HG03095 (cell line): ENCODE data around the gene TP53TG5.

Experiments used
- ATAC-seq: cut with Tn5 transposase; IDR thresholded peaks from one replicate; pipeline ENCODE4 v1.9.1; 2021; ENCODE audit warnings: moderate library complexity; ENCODE audit not compliant: unreplicated experiment

TP53TG5 gene

DNA sequence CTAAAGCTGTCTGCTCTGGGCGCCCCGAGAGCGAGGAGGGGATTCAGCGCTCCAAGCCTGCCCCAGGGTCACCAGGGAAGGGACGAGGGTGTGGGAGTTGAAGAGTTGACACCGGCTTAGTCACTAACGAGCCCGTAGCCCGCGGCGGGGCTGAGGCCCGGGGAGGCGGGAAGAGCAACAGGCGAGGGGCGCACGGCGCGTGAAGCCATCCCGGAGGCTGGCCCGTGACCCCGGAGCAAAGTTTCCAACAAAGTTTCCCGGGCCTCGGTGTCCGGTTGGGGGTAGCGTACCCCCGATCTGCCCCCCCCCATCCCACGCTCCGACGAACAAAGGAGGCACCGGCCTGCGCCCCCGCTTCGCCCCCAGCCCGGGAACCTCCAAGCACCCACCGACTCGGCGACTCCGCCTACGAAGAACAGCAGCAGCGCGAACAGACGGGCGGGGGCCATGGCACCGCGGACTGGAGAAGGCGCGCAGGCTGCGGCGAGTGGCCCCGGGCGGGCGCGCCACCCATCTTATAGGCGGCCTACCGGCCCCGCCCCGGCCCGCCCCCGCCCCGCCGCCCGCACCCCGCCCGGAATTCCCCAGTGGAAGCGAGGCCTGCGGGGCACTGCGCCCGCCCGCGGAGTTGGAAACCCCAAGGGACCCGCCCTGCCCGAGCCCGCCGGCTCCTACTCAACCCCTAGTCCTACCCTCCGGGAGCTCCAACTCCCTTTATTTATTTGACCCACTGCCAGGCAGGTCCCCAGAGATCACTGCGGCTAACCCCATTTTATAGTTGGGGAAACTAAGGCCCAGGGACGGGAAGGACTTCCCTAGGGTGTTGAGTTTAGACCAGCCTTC is 30.0 kb downstream of the TP53TG5 start, which contains the start of gene SDC4:
Gene SDC4, minus strand, starts transcription at position 489 of the 843 bp plus-strand sequence. Its CDS starts 40 bp downstream, at position 449.
- no peak for ATAC-seq

DNA sequence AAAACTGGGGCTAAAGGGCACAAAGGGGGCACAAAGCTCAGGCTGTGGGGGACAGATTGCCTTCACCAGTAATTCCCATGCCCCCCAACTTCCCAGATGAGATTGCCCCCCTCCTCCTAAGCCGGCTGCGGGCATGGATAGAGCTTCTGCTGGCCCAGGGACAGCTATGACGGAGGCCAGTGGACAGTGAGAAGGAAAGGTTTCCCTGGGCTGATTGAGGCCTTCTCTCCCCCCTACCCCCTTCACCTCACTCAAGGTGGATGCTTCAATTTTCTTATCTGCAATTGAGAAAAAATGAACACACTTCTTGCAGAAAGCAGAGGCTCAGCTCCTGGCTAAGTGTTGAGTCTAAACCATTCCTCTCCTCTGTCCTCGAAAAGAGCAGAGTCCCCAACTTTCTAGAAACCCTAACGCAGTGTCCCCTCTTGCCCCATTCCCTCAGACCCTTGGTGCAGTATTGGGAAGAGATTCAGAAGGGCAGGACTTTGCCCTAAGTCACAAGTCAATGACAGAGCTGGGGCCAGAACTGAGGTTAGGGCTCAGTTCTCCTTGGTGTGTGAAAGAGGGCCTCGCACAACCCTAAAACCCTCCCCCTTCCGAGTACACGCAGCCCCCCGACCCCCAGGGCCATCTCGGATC is 30.7 kb downstream of the TP53TG5 start:
- no peak for ATAC-seq

DNA sequence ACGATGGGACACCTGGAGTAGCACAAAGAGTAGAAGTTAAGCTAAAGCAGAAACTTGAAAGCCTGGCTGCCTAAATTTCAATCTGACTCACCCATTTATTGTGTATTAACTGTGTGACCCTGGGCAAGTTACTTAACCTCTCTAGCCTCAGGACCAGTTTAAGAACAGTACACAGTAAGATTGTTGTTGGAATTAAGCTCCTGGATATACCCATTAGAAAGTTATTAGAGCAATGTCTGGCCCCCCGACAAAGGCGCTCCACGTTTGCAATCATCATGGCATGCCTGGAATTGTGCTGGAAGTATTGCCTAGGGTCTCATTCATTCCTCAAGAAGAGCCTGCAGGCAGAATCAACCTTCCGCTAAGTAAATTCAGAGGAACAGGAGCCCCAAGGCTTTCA is 31.3 kb downstream of the TP53TG5 start:
- no peak for ATAC-seq

DNA sequence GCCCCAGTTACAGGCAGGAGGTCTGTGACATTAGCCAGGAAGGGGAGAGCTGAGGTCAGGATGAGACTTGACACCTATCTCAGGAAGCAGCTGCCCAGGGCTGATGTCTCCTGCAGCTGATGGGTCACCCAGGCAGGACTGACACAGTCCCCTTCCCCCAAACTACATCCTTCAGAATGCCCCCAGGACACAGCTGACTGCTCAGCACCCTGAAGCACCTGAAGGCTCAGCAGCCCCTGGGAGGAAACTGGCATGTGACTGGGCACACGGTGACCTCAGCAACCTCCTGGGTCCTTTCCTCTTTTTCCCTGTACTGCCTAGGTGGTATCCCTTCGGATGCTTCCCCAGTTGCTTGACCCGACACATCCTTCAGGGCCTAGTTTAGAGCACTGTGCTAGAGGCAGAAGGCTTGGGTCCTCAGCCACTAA is 31.8 kb downstream of the TP53TG5 start:
- ATAC-seq, result no peak

DNA sequence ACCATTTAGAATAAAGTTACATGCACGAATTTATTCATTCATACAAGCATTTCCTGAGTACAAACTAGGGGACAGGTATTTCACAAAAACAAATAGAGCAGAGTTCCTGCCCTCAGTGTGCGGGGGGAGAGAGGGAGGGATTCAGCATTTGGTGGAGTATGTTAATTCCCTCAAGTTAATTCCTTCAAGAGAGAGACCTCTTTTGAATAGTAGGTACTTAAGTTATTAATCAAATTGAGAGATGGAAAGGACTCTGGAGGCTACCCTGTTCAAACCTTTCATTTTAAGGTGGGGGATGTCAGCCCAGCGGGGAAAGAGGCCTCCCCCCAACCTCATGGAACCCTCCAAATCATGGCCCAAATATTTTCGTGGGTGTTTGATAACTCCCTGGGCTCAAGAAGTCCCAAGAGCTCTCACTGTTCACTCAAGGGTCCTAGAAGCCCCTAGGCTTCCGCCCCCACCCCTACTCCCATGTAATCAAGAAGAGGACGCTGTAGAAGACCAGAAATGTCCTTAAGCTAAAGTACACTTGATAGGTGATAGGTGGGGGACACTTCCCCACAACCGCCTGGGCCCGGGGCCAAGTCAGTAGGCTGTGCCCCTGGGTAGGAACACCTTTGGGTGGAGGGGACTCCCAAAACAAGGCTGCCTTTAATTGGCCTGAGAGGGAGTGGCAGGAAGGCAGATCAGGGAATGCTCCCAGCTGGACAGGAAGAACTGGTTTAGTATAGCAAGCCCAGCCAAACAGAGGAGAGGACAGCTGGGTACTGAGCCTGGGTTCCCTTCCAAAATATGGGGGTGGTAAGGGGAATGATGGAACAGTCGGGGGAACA is 32.8 kb downstream of the TP53TG5 start:
- no peak for ATAC-seq

DNA sequence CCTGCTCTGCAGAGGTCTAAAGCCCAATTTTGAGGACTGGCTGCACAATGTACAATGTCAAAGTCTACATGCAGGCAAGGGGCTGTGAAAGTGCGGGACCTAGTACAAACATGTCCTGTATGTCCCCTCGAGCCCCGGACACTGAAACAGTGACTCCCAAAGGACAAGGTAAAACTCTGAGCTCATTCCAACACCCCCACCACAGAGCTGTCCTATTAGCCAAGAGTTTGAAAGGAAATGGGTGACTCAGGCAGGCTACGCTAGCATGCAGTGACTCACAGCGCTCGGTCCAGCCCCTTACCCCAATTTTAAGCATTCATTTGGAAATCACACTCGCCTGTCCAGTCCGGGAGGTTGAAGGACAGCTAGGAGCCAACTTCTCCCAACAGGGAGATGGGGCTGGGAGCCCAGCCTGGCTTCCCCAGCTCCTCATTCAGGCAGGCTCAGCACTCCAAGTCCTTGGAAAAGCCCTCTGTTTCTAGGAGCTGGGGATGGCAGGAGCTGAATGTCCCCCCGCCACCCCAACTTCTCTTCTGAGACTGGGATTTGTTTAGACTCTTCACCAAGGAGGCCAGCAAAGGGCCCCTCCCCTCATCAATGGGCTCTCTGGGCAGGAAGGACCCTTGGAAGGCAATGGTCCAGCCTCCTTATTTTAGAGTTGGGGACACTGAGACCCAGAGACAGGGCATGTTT is 33.8 kb downstream of the TP53TG5 start:
- ATAC-seq, result no peak

DNA sequence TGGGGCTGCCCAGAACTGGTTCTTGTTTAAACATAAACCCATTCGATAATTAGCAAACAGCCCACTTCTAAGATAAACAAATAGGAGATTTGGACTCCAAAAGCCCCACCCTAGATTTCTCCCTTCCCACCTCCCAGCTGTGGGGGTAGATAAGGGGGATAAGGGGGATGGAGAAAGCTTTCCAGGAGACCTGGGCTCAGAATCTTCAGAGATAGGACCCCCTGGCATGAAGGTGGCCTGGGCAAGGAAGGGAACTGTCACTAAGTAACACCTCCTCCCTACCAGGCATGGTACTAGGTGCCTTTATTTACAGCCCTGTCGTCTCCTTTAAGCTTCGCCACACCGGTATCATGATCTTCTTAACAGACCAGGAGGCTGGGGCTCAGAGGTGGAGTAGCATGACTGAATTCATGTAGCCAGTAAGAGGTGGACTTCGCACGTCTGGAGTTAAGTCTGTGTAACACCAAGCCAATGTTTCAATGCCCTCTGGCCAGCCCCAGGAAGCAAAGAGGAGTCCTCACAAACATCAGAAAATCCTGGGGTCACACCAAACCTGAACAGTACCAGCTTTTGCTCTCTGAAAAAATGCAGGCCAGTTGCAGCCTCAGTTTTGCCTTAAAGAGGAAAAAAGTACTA is 34.5 kb downstream of the TP53TG5 start:
- no peak for ATAC-seq

DNA sequence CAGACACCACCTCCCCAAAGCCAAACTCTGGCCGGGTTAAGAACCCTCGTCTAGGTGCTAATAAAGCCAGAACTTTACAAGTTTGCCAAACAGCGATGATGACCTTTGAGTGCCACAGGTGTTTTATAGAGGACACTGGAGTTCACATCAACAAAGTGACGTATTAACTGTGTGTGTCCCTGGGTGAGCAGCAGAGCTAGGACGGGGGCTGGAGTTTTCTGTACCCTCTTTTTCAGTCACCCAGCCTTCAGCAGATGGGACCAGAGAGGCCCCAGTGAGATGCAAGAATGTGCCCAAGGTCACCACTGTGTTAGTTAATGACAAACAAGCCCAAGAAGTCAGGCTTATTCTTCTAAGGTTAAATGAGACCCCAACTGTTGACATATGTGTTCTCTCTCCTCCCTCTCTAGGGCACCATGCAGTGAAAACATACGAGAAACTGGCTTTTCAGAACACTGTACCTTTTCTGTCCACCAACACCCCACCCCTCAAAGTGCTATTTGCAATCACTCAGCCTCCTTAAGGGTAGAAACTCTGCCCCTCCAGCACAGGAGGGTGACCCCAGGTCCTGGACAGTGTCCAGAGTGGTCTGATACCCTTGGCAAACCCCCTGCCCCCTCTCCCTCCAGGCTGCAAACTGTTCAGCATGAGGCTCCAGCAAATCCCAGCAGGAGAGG is 35.1 kb downstream of the TP53TG5 start:
- ATAC-seq, result no peak

DNA sequence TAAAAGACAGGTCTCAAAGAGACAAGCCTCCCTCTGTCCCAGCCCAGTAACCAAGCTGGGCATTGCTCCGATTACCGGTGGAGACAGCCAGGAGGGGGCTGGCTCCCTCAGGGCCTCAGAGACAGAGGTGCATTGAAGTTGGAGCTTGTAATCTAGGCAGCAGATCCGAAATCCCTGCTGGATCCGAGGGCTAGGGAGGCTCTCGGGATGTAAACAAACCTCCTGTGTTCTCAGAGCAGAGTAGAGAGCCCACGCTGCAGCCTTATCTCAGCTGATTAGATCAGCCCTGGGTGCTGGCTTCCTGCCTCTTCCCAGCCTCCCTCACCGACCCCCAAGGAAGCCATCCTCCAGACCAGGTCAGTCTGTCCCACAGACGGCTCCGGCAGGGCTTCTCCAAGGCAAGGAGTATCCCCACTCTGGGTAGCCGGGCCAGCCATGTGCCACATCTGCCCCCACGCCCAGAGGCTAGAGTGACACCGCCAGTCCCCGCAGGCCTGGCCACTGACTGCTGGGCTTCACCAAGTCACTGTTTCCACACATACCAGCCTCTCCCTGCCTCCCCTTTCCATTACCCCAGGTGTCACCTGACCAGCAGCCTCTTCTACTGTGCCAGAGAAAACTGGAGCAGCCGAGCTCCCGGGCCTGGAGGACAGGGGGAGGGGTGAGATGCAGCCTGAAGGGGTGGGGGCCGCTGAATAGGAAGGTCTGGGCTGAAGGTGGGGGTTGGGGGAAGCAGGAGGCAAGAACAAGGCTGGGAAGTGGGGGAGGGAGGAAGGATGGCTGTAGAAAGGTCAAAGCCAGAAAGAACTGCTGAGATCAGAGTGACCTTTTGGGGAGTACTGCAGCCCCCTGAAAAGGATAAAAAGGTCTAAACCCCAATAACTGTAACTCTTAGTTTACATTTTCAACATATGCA is 35.9 kb downstream of the TP53TG5 start:
- ATAC-seq, result no peak

DNA sequence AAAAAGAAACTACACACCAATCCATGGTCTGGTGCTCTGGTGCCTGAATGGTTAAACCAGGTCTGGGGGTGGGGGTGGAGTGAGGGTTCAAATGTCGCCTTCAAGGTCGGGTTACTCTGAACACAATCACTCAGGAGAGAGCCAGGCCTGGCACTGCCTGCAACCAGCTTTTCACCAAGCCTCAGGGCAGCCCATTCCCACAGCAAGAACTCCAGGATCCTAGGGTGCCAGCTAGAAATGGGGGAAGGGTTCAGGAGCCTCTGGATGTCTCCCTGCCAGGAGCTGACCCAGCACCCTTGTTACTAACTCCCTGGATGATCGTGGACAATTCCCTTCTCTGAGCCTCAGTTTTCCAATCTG is 36.6 kb downstream of the TP53TG5 start:
- ATAC-seq, result no peak

DNA sequence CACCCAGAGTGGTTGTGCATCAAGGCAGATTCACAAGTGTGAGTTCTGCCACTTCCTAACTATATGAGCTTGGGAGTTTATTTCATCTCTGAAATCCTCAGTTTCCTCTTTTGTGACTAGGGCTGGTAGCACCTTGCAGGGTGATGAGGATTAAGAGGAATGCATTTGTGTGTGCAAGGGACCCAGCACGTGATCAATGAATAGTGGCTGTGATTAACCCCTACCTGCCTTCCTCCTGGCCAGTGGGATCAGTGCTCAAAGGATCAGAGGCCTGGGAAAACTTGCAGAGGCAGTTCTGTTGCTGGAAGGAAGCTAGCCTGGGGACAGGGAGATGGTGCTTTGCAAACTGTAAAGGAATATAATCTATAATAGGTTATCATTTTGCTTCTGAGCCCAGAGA is 37.2 kb downstream of the TP53TG5 start:
- ATAC-seq, result no peak

DNA sequence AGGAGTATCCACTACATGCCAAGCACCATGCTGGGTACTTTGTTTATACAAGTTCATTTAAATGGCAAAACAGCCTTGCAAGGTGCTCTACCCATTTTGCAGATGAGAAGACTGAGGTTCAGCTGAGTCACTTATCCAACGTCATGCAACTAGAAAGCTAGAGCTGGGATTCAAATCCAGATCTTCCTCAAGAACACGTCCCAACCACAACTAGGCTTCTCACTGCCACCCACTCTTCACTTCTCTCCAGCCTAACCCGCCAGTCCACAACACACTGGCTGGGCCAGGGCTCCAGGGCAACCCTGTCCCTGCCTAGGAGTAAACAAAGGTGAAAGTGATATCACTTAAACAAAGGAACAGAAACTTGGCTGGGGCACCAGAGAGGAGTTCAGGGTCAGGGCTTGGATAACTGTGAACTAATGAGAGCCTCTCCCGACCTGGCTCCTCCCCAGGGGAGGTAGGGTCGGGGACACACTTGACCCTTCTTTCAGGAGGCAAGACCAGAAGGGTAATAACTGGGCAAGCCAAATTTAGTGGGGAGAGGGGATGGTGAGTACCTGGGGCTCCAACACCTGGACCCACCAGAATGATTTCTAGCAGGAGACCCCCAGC is 37.8 kb downstream of the TP53TG5 start:
- ATAC-seq, result no peak

DNA sequence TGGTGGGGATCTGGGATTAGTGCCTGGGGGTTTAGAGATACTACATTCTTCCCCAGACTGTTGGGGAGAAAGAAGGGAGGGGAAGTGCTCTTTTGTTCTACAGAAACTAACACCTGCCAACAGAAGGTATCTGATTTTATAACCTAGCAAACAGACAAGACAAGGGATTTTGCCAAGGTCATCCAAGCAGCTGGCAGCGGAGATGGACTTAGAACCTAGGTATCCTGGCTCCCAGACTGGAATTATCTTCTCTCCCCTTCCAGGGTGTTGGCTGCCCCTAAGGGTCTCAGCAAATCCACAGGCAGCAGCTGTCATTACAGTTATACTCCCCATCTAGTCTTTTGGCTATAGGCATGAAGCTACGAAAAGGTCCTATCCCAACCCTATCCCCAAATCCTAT is 38.3 kb downstream of the TP53TG5 start:
- ATAC-seq, result no peak

DNA sequence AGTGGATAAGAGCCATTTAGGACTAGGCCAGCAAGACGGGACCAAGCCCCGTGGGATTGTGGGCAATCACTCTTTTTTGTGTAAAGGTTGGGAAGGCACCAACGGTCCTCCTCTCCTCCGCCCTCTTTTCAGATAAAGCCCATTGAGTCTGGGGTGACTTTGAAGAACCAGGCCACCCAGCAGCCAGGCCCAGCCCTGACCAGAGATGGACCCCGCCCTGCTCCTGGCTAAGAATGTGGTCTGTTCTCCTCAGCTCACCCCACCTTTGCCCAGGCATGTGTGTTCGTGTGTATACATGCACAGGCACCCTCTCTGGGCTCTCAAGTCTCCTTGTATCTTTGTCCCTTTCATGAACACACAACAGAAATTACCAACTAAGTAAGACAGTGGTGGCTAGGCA is 39.0 kb downstream of the TP53TG5 start:
- ATAC-seq, result no peak

DNA sequence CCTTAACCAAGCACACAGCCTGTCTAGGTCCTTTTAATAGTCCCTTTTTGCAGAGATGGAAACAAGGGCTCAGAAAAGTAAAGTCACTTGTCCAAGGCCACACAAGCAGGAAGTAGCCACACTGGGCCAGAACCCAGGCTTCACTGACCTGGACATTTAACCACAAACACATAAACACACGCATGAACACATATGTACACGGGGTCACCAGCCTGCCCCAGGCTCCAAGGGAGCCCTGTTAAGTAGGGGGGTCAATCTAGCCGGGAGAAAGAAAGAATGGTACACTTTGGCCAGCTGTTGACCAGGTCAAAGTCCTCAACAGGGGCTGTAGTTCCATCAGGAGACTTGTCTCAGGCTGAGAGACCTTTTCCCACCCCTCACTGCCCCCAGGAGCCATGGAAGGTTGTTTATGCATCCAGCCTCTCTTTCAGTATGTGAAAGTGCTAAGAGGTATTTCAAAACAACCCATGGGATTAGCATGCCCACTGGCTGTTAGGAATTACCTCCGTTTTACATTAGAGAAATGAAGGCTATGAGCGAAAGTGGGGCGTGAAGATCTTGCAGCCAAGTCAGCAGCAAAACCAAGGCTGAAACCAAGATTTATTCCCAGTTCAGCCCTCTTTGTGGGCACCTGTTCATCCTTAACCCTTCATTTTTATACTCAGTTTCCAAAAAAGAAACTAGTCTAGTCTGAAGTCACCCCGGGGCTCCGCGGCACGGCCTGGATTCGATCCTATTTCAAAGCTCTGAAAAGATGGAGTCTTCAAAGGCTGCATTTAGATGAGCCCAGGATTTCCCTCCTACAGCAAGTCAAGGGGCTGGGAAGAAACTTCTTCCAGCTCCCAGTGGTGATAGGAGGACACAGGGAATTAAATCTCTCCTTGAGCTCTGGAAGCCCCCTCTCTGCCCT is 39.7 kb downstream of the TP53TG5 start:
- no peak for ATAC-seq

DNA sequence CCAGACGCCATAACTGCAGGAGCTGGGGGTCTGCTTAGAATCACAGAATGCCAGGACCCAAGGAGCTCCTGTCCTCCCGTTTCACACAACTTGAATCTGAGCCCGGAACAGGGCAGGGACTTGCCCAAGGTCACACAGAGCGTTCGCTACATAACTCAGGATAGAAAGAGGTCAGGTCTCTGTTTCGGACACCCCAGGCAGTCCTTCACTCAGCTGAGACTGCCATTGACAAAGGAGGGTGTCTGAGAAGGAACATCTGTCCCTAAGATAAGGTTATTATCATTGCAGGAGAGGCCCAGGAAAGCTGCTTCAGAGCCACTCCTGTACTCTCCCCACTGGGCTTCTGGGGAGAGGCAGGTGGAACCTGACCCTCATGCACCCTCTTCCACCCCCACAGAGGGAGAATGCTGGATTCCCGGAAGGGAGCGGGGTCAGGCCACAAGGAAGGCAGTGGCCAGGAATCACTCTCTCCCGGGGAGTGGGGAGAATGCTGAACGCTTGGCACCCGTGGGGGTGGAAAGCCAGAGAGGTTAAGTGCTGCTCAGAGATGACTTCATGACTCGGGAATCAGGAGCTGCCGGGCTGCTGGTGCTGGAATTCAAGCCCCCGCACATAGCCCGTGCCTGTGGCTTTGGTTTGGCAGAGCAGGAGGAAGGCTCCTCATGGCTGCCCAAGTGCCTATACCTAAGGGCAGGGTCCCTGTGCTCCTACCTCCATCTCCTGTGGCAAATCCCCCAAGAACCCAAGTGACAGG is 40.6 kb downstream of the TP53TG5 start:
- no peak for ATAC-seq
